ENCODE data around the gene TTC3.
"Not testable (repeated sequence)": the region's sequence is repeated elsewhere in the genome, so short reads cannot be mapped to it uniquely, and the experiment has no call there.

TTC3 gene

DNA sequence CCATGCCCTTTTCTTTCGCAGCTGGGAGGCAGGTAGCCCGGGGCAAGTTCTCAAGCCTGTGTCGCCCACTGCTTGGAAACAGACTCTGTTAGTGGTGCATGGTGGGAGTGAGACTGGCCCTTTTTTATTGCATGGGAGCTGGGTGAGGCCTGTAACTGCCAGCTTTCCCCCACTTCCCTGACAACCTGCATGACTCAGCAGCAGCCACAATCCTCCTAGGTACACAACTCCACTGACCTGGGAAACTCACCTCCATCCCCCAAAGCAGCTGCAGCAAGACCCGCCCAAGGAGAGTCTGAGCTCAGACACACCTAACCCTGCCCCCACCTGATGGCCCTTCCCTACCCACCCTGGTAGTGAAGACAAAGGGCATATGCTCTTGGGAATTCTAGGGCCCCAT is 26.0 kb upstream of the TTC3 start:
- H3K9me3 Mint-ChIP-seq (ENCODE audit: low read depth), result no peaks in the 10 kb centered on the region
- H3K4me3 Mint-ChIP-seq, result no peak overlapping the region
- H3K27ac Mint-ChIP-seq, result no peak overlapping the region

DNA sequence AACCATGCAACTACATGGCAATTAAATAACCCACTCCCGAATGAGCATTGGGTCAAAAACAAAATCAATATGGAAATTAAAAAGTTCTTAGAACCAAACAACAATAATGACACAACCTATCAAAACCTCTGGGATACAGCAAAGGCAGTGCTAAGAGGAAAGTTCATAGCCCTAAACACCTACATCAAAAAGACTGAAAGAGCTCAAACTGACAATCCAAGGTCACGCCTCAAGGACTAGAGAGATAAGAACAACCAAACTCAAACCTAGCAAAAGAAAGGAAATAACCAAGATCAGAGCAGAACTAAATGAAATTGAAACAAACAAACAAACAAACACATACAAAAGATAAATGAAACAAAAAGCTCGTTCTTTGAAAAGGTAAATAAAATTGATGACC is 23.3 kb upstream of the TTC3 start:
- not testable (repeated sequence) for H3K36me3 Mint-ChIP-seq; H3K4me1 Mint-ChIP-seq (ENCODE audit: low read depth); H3K9me3 Mint-ChIP-seq (ENCODE audit: low read depth); H3K4me3 Mint-ChIP-seq; H3K27me3 Mint-ChIP-seq; H3K27ac Mint-ChIP-seq

More for the DNA sequence above, 26.0 kb upstream of the TTC3 start:
- H3K36me3 Mint-ChIP-seq, result peaks cover 2% of the 10 kb centered on the region
- H3K27me3 Mint-ChIP-seq, result no peaks in the 10 kb centered on the region
- peaks cover 11% of the 10 kb centered on the region for H3K4me1 Mint-ChIP-seq (ENCODE audit: low read depth)

DNA sequence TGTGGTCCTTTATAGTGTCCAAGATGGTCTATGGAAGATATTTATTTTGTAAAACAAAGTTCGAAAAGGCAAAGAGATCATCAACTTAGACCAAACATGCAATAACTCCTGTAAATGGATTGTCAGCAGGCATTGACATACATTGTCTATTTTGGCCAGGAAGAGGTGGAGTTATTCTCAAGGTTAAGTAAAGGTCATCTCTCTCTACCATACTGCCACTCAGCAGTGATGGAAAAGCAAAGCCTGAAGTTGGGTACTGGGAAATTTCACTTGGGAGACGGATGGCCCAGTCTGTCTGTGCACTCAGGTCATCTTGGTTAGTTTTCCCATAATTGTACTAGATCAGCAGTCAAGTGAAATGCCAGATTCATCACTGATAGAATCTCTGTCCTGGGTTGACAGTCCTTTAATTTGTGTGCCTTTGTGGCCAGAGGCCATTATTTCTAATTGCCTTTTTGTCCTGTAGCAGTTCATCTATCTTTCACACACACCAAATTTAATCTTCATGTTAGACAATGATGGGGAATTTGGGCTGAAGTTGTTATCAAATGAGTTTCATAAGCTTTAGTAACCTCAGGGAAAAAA is 17.7 kb upstream of the TTC3 start:
- Mint-ChIP-seq H3K4me3 (no peak overlapping the region), H3K36me3 (no peaks in the 10 kb centered on the region), H3K27ac (no peak overlapping the region), H3K9me3 (ENCODE audit: low read depth) (no peaks in the 10 kb centered on the region), H3K4me1 (ENCODE audit: low read depth) (peaks cover 6% of the 10 kb centered on the region), H3K27me3 (no peaks in the 10 kb centered on the region)

DNA sequence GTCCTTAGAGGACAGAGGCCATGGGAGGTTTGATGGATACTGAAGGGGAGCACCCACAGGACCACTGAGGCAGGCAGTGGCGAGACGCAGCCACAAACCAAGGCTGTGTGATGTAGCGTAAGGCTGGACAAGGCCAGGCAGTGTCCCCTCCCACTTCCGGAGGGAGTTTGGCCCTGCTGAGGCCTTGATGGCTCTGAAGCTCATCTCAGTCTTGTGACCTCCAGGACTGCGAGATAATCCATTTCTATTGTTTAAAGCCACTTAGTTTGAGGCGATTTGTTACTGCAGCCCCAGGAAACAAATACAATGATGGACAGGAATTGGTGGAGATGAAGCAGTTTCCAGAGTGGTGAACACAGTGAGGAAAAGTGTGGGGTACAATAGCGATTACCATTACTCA is 15.4 kb upstream of the TTC3 start:
- Mint-ChIP-seq H3K4me1 (ENCODE audit: low read depth) (peaks cover 12% of the 10 kb centered on the region), H3K27ac (no peak overlapping the region), H3K27me3 (no peaks in the 10 kb centered on the region), H3K9me3 (ENCODE audit: low read depth) (no peaks in the 10 kb centered on the region), H3K4me3 (no peak overlapping the region), H3K36me3 (no peaks in the 10 kb centered on the region)

DNA sequence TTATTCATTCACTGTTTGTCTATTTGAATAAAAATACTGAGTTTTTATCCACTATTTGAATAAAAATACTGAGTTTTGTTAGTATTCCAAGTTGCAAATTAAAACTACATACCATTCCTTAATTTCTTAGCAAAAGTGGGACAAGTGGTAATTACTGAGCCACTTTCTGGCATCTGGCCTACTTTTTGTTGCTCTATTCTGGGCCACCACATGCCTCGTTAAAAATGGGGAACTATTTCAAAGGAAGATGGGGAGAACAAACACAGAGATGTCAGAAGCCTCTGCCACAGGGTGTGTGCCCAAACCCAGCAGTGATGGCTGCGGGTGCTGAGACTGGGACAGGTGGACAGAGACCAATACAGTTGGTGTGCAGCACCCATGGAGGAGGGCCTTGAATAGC is 14.8 kb upstream of the TTC3 start:
- peaks cover 12% of the 10 kb centered on the region for H3K4me1 Mint-ChIP-seq (ENCODE audit: low read depth)

DNA sequence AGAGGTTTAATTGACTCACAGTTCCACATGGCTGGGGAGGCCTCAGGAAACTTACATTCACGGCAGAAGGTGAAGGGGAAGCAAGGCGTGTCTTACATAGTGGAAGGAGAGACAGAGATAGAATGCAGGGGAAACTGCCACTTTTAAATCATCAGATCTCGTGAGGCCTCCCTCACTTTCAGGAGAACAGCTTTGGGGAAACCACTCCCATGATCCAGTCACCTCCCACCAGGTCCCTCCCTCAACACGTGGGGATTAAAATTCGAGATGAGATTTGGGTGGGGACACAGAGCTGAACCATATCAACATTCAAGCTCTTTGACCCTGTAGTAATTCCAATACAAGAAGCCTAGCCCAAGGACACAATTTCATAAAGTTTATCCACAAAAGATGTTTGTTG is 13.9 kb upstream of the TTC3 start:
- Mint-ChIP-seq H3K4me3 (no peak overlapping the region), H3K9me3 (ENCODE audit: low read depth) (no peaks in the 10 kb centered on the region), H3K36me3 (no peaks in the 10 kb centered on the region), H3K4me1 (ENCODE audit: low read depth) (peaks cover 12% of the 10 kb centered on the region), H3K27ac (no peak overlapping the region), H3K27me3 (no peaks in the 10 kb centered on the region)

More for the DNA sequence above, 14.8 kb upstream of the TTC3 start:
- Mint-ChIP-seq H3K27me3 (no peaks in the 10 kb centered on the region), H3K27ac (no peak overlapping the region), H3K4me3 (no peak overlapping the region), H3K36me3 (no peaks in the 10 kb centered on the region), H3K9me3 (ENCODE audit: low read depth) (no peaks in the 10 kb centered on the region)

DNA sequence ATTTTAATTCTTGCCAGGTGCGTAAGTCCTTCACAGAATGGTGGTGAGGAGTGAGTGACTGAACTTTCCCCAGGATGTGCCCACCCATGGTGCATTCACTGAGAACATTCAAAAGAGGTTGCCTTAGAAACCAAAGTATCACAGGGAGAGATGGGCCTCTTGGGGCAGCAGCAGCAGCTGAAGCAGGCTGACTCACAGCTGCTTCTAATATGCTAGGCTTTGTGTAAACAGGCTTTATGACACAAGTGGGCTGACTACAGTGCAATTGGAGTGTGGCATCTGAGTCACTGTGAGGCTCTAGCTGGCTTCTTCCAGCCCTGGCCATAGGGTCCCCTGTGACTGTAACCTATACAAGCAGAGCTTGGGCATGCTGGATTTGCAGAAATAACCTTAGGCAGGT is 12.8 kb upstream of the TTC3 start:
- no peaks in the 10 kb centered on the region for H3K9me3 Mint-ChIP-seq (ENCODE audit: low read depth)
- H3K27ac Mint-ChIP-seq, result no peak overlapping the region
- H3K36me3 Mint-ChIP-seq, result peaks cover 7% of the 10 kb centered on the region
- no peaks in the 10 kb centered on the region for H3K27me3 Mint-ChIP-seq
- no peak overlapping the region for H3K4me3 Mint-ChIP-seq
- peaks cover 12% of the 10 kb centered on the region for H3K4me1 Mint-ChIP-seq (ENCODE audit: low read depth)

DNA sequence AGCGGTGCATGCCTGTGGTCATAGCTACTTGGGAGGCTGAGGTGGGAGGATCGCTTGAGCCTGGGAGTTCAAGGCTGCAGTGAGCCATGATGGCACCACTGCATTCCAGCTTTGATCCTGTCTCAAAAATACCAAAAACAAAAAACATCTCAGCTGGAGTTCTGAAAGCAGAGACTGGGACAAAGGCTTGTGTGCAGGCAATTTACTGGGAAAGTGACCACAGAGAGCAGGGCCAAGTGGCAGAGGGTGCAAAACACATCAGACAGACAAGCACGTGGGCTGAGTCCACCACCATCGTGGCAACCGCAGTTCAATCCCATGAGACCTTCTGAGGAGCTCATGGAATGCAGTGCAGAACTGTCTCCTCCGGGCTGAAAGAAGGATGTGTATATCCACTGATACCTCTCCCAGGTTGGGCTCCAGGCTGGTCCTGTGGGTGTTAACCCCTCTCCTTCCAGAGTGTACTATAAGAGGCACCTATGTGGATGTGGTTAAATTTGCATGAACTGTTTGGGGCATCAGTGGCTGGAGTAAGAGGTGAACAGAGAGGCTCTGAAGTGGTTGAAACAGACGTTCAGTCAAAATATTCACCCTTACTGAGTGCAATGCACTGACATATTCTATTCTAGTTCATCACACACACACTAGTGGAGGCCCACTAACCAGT is 11.0 kb upstream of the TTC3 start:
- Mint-ChIP-seq H3K9me3 (ENCODE audit: low read depth) (no peaks in the 10 kb centered on the region), H3K27me3 (no peaks in the 10 kb centered on the region), H3K36me3 (peaks cover 7% of the 10 kb centered on the region), H3K4me3 (no peak overlapping the region), H3K4me1 (ENCODE audit: low read depth) (peaks cover 12% of the 10 kb centered on the region), H3K27ac (no peak overlapping the region)

DNA sequence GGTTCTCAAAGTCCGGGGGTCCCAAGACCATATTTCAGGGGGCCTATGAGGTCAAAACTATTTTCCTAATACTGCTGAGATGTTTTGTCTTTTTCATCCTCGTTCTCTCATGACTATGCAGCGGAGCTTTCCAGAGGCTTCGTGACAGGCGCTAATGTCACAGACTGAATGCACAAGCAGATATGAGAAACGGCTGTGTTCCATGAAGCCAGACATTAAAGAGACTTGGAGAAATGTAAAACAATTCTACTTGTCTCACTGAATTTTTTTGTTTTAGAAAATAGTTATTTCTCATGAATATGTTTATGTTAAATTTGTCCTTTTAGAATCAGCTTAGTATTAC is 10.5 kb upstream of the TTC3 start:
- Mint-ChIP-seq H3K27ac (no peak overlapping the region), H3K9me3 (ENCODE audit: low read depth) (no peaks in the 10 kb centered on the region), H3K27me3 (no peaks in the 10 kb centered on the region), H3K36me3 (peaks cover 7% of the 10 kb centered on the region), H3K4me3 (no peak overlapping the region), H3K4me1 (ENCODE audit: low read depth) (peaks cover 12% of the 10 kb centered on the region)

DNA sequence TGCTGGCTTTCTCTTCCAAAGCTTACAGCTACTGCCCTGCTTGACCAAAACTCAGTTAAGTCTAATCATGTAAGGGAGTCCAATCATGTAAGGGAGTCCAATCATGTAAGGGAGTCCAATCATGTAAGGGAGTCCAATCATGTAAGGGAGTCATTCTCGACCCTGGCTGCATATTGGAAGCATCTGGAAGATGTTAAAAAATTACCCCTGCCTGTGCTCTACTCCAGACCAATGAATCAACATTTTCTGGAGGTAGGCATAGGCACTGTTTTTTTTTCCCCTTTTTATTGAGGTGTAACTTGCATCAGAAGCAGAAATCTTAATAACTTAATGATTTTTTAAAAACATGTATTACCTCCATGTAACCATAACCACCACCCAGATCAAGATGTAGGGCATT is 9.6 kb upstream of the TTC3 start:
- no peak overlapping the region for H3K27ac Mint-ChIP-seq
- H3K27me3 Mint-ChIP-seq, result no peaks in the 10 kb centered on the region

DNA sequence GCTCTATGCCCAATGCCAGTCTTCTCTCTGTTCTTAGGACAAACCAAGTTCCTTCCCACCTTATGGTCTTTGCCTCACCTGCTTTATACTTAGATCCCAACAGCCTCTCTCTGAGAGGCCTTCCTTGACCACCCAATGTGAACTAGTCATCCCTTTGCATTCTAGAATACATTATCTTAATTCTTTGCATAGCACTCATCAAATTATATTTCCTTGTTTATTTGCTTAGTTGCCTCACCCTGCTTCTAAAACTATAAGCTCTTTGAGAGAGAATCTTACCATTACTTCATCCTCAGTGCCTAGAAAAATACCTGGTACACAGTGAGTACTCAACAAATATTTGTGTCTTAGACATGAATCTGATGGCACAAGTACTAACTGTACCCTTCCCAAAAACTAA is 8.2 kb upstream of the TTC3 start:
- Mint-ChIP-seq H3K9me3 (ENCODE audit: low read depth) (no peaks in the 10 kb centered on the region), H3K36me3 (peaks cover 13% of the 10 kb centered on the region), H3K4me1 (ENCODE audit: low read depth) (peaks cover 11% of the 10 kb centered on the region), H3K27me3 (no peaks in the 10 kb centered on the region), H3K4me3 (no peak overlapping the region), H3K27ac (no peak overlapping the region)

More for the DNA sequence above, 9.6 kb upstream of the TTC3 start:
- H3K9me3 Mint-ChIP-seq (ENCODE audit: low read depth), result no peaks in the 10 kb centered on the region
- H3K4me3 Mint-ChIP-seq, result no peak overlapping the region
- H3K36me3 Mint-ChIP-seq, result peaks cover 8% of the 10 kb centered on the region
- H3K4me1 Mint-ChIP-seq (ENCODE audit: low read depth), result peaks cover 11% of the 10 kb centered on the region

DNA sequence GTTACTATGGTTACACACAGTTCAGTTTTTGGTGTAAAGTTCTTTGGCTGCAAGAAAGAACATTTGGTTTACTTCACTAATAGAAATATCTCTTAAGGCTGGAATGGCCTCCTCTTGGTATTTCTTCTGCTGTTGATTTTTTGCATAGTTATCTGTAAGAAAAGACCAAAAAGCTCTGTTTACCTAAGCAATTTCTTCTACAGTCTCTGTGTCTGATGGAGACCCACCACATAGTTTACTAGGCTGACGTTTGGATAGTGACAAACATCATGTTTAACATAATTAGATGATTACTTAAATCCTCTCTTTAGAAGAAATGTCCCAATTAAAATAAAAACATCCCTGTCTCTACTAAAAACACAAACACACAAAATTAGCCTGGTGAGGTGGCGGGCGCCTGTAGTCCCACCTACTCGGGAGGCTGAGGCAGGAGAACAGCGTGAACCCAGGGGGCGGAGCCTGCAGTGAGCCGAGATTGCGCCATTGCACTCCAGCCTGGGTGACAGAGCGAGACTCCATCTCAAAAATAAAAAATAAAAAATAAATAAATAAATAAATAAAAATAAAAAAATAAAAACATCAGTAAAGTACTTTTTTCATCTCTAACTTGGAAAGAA is 7.4 kb upstream of the TTC3 start:
- peaks cover 11% of the 10 kb centered on the region for H3K4me1 Mint-ChIP-seq (ENCODE audit: low read depth)
- no peak overlapping the region for H3K4me3 Mint-ChIP-seq
- peaks cover 13% of the 10 kb centered on the region for H3K36me3 Mint-ChIP-seq
- no peak overlapping the region for H3K27ac Mint-ChIP-seq
- H3K27me3 Mint-ChIP-seq, result no peaks in the 10 kb centered on the region
- no peaks in the 10 kb centered on the region for H3K9me3 Mint-ChIP-seq (ENCODE audit: low read depth)

DNA sequence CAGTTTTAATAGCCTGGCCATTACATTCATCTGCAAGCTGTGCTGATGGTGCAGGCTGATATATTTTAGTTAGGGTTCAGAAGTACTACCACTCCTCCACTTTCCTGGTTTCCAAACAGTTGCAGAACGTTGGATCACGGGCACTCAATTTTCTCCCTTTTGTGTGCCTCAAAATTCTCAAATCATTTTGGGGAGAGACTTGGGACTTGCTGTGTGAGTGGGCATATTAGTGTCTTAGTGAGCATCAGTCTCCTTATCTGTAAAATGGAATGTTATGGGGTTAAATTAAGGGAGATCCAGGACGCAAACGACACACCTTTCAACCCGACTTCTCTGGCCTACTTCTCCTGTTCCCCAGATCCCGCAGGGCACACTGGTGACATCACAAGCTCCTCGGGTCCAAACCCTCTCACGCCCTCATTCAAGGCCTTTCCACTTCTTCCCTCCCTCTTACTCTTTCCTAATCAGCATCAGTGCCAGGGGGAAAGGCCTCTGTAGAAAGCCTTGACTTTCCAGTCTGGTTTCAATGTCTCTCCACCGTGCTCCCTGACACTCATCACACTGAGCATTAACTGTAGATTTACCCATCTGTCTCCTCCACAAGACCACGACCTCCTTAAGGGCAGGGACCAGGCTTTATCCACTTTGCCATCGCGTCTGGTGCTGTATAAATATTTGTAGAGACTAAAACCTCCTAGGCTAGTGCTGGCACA is 1.3 kb upstream of the TTC3 start:
- Mint-ChIP-seq H3K27ac (peak overlapping the region; percentile 94), H3K4me1 (ENCODE audit: low read depth) (peaks cover 45% of the 10 kb centered on the region), H3K27me3 (no peaks in the 10 kb centered on the region), H3K9me3 (ENCODE audit: low read depth) (no peaks in the 10 kb centered on the region), H3K4me3 (peak overlapping the region; percentile 90), H3K36me3 (peaks cover 6% of the 10 kb centered on the region)

DNA sequence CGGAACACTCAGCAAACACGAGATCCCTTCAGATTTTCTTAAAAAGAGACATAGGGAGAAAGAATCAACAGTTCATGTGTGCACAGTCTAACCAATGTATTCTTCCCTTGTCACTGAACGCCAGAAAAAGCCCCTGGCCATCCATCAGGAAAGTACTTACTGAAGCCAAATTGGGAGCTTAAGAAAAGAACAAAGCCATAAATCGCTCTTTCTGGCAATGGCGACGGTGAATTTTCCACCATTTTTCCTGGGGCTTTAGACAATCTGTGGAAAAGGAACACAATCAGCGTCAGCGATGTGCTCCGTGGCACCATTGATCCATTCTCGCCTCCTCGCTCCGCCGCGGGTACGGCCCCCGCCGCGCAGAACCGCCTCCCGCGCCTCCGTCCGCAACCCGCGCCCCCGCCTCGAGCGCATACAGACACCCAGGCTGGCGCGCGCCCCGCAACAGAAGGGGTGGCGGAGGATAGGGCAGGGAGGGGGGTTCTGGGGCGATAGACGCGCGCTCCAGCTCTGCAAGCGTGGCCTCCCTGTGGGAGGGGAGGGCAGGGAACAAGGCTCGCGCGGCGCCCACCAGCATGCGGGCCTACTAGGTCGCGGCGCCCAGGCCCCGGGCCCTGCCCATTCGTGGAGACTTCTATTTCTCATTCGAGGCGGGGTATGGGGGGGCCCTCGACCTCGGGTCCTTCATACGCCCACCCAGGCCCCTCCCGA is 623 bp upstream of the TTC3 start:
- Mint-ChIP-seq H3K27ac (peak overlapping the region; percentile 94), H3K36me3 (peaks cover 6% of the 10 kb centered on the region), H3K9me3 (ENCODE audit: low read depth) (no peaks in the 10 kb centered on the region), H3K27me3 (no peaks in the 10 kb centered on the region), H3K4me3 (peak overlapping the region; percentile 90), H3K4me1 (ENCODE audit: low read depth) (peaks cover 51% of the 10 kb centered on the region)

Data from activated naive CD8-positive, alpha-beta T cell (primary cell).